ENCODE data around the gene KDM5A.
A peak's percentile ranks its signal among the peaks of the same experiment; 100 is the strongest.
"Not testable (repeated sequence)": the region's sequence is repeated elsewhere in the genome, so short reads cannot be mapped to it uniquely, and the experiment has no call there.

Gene KDM5A
- total RNA-seq: 210 to 345 reads per million in 2 donors

DNA sequence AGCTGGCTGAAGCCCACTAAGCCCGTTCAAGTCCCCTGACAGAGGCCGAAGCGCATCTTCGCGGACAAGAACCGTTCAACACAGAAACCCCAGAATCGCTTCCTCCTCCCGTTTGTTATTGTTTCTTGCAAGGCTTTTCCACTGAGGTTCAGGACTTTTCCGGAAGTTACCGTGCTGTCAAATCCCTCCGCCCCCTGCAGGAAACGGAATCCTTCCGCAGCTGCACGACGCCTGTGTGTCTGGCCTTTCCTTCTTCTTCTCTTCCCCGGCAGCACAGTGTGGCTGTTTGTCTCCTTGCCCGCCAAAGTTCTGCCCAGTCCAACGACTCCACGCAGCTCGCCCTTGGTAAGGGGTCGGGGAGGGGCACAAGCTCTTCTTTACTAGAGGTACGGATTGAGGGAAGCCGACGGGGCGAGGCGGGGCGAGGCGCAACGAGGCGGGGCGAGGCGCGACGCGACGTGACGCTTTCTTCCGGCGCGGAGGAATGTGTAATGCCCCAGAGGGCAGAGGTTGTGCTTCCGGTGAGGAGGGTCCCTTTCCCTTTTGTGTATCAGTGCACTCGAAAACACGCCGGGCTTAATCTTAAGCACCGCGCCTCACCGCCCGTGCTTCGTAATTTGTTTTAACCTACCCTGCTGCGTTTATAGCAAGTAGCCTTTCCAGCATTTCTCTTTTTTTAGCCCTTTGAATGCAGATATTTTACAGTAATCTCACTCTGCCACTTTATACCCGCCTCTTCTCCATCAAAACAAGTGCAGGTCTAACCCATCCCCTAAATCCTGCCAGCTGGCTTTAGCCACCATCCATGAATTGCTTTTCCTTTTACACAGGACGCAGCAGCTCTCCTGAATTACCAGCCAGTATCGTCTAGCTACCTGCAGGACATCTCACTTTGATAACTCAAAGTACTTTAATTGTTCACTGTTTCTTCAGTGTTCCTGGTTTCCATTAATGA, at the start of gene KDM5A:
Gene KDM5A, minus strand, starts transcription at position 179 of the 955 bp plus-strand sequence. CDS start 229 bp downstream, outside the sequence.
- DNase-seq: peak; percentile 86

GRCh38 chr12:435737-436136, 46.6 kb upstream of the KDM5A start:
- DNase-seq: not testable (repeated sequence)

GRCh38 chr12:422526-422925, 33.4 kb upstream of the KDM5A start:
- DNase-seq: no peak

- DNase-seq: no peak
These were observed 29.3 kb upstream of the KDM5A start for GRCh38 chr12:418432-418831.

DNA sequence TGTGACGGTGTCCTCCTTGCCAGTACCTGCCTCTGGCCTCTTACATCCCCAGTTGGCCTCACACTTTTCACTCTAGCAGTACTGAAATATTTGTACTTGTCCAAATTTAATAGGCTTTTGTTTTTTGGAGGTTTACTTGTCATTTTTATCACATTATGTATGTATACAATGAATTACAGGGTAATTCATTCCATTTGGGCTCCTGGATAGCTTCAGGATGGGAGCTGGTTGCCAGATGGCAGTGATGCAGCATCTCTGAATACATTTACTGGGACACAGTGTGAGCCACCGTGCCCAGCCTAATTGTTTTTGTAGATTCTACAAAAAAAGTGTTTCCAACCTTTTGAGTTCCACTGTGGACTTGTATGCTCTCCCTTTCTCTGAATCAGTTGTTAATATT, 25.7 kb upstream of the KDM5A start:
- no peak for DNase-seq

- DNase-seq: no peak
These were observed 12.9 kb upstream of the KDM5A start for GRCh38 chr12:402029-402389.

- peak; percentile 86 for DNase-seq
These were observed 12.3 kb upstream of the KDM5A start, which contains the start of gene CCDC77 for GRCh38 chr12:401235-402028. Gene CCDC77 (plus strand): TSS chr12:401644. CDS start chr12:409384, 7,740 bp downstream.

- DNase-seq: no peak
These were observed 11.7 kb upstream of the KDM5A start for GRCh38 chr12:400828-401227.

DNA sequence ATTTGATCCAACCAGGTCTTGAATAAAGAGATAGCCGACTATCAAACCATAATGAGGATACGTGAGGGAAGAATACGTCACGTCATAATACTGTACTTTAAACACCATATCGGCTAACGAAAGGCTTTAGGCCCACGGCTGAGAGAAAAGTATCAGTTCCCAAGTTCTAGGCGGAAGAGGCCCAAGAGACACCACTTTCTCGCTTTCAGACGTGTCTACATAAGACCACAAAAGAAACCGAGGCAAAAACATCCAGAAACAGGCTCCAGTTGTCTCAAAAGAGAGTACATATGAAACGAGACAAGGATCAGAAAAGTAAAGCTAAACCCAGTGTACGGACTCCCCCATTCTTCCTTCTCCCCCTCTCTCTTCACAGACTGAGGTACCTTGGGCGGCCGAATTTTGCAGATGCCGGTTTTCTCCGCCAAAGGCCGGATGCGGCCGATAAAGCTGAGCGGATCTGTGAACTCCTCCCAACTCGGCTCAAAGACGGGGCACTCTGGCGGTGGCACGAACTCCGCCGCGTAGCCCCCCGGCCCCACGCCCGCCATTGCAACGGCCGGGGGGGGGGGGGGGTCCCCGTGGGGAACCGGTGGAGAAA, 479 bp downstream of the KDM5A start:
- DNase-seq: peak; percentile 40

- DNase-seq: no peak
These were observed 1.1 kb downstream of the KDM5A start for GRCh38 chr12:388012-388411.

DNA sequence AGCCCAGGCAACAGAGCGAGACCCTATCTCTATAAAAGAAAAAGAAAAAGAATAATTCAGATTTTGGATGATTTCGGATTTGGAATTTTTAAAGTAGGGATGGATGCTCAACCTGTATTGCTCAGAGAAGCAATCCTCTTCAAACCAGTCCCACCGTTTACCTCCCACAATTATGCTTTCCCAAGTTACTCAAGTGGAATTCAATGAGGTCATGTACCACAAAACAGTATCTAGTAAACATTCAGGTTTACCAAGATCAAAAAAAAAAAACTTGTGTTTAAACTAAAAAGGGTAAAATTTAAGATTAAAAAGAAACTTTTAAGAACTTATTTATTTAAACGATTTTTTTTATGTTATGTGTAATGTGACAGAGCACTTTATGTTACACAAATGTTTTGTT, 2.5 kb downstream of the KDM5A start:
- DNase-seq: no peak

DNA sequence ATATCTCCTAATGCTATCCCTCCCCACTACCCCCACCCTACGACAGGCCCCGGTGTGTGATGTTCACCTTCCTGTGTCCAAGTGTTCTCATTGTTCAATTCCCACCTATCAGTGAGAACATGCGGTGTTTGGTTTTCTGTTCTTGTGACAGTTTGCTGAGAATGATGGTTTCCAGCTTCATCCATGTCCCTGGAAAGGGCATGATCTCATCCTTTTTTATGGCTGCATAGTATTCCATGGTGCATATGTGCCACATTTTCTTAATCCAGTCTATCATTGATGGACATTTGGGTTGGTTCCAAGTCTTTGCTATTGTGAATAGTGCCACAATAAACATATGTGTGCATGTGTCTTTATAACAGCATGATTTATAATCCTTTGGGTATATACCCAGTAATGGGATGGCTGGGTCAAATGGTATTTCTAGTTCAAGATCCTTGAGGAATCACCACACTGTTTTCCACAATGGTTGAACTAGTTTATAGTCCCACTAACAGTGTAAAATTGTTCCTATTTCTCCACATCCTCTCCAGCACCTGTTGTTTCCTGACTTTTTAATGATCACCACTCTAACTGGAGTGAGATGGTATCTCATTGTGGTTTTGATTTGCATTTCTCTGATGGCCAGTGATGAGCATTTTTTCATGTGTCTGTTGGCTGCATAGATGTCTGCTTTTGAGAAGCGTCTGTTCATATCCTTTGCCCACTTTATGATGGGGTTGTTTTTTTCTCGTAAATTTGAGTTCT, 18.2 kb downstream of the KDM5A start:
- not testable (repeated sequence) for DNase-seq

DNA sequence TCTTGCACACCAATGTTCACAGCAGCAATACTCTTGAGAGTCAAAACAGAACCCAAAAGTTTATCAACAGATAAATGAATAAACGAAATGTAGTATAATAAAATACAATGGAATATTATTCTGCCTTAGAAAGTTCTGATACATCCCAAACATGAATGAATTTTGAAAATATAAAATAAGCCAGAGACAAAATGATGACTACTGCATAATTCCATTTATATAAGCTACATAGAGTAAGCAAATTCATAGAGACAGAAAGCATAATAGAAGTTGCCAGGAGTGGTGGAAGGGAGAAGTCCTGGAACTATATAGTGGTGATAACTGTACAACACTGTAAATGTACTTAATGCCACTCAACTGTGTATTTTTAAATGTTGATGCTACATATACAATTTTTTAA, 21.1 kb downstream of the KDM5A start:
- DNase-seq: no peak

GRCh38 chr12:366820-367219, 22.3 kb downstream of the KDM5A start:
- DNase-seq: no peak

DNA sequence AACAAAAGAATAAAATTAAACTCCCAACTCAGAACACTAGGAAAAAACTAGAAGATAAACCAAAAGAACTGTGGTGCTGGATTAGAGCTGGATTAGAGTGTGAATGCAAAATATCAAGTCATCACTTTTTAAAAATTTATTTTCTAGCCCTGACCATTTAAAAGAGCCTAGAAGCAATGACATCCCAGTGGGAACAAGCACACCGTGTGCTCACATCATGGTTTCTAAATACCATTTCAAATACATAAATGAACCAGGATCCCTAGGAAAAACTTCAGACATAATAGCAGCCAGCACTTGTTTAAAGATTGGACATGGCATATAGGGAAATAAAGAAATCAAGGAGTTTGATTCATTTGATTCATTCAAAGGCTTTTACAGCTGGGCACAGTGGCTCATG, 30.0 kb downstream of the KDM5A start:
- DNase-seq: no peak

- DNase-seq: no peak
These were observed 32.7 kb downstream of the KDM5A start for GRCh38 chr12:356276-356988.

GRCh38 chr12:351197-351596, 37.9 kb downstream of the KDM5A start:
- DNase-seq: not testable (repeated sequence)

DNA sequence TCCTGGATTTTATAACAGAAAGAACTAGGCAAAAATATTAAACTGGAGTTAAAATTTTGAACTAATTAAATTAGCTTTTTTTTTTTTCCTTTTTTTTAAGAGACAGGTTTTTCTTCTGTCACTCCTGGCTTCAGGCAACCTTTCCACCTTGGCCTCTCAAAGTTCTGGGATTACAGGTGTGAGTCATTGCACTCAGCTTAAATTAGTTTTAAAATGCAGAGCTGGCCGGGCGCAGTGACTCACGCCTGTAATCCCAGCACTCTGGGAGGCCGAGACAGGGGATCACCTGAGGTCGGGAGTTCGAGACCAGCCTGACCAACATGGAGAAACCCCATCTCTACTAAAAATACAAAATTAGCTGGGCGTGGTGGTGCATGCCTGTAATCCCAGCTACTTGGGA, 39.5 kb downstream of the KDM5A start:
- DNase-seq: not testable (repeated sequence)

GRCh38 chr12:343036-343435, 46.1 kb downstream of the KDM5A start:
- not testable (repeated sequence) for DNase-seq

DNA sequence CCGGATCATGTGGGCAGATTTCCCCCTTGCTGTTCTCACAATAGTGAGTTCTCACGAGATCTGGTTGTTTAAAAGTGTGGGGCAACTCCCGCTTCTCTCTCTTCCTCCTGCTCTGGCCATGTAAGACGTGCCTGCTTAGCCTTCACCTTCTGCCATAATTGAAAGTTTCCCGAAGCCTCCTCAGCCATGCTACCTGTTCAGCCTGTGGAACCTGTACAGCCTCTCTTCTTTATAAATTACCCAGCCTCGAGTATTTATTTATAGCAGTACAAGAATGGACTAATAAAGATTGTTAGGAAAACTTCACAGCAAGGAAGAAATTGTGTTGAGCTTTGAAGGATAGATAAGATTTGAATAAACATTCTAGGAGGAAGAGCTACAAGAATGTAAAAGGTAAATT, 52.1 kb downstream of the KDM5A start:
- no peak for DNase-seq

DNA sequence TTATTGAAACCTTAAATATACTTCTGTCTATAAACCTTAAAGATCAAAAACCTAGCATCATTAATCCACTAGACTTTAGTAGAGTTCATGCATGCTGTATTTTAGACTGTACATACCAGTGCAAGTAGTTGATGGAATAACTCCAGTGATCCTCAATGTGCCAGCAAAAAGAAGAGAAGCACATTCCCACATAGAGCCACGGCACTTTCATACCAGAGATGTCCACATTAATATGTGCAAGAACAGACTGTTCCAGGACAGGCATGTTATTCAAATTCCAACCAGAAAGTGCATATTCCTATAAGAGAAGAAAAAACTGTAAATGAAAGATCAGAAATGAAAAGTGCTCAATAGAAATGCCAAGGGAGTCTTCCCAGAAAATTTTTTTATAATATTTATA, 55.0 kb downstream of the KDM5A start:
- DNase-seq: no peak

Measured in T-helper 9 cell (primary cell).